GM18498 (cell line): ENCODE results near the gene TNP2.

Experiments used
- ATAC-seq: cut with Tn5 transposase; IDR thresholded peaks from one replicate; pipeline ENCODE4 v1.9.1; 2021; ENCODE audit warnings: mild to moderate bottlenecking, moderate library complexity; ENCODE audit not compliant: unreplicated experiment

TNP2 gene

DNA sequence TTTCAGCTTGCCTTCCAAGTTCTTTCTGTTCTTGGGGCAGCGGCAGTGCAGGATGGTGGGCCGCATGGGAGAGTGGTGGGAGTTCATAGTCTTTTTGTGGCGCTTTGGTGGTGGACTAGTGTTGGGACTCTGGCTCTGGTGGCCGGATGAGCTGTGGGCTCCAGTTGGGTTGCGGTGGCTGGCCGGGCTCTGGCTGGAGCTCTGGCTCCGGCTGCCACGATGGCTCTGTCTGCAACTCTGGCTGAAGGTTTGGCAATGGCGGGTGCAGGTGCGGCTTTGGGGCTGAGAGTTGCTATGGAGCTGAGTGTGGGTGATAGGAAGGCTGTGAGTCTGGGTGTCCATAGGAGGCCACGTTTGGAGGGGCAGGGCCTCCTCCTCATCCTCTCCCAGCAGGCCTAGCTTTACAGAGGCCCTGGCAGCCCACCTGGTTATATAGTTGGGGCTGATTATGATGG, at the start of gene TNP2:
TSS of gene TNP2 (minus strand) at position 405 of the 455 bp plus-strand sequence. CDS start at position 342, 63 bp downstream.
- ATAC-seq = no peak

DNA sequence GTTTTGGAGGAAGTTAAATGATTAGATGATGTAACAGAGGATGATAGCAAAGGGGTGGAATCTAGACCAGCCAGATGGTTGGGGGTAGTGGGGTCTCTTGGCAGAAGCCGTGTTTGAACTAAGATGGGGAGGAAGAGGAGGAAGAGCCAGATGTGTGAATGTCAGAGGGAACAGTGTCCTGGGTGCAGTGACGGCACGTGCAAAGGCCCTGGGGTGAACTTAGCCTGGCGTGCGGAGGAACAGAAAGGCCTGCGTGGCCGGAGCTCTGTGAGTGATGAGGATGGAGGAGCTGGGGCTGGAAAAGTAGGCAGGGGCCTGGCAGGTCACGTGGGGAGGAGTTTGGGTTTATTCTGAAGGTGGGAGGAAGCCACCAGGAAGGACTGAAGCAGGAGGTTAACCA, 49.7 kb upstream of the TNP2 start:
- no peak for ATAC-seq

DNA sequence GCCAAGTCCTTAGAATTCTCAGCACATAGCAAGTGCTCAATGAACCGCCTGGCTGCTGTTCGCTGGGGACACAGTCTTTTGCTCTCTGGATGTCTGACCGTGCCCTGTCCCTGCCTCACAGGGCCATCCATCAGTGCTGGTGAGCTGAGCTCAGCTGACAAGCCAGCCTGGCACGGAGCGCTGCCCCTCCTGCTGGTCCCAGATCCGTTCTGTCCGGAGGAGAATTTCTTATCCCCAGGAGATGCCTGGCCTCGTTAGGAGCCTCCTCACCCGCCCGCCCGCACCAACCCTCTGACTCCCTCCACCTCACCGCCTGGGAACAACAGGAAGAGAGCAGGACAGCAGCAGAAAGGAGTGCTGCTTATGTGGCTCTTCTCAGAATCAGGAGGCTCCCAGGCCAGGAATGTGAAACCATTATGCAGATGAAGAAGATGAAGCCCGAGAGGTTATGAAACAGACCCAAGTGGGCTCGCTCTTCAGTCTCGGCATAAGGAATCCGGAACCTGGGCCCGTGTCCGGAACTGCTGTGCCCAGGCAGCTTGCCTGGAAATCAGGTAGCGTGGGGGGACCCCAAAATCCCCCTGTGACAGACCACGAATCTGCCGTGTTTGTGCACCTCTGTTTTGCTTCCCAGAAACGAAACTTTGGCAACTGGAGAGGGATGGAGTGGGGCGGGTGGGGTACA, 47.3 kb upstream of the TNP2 start:
- ATAC-seq = no peak

GRCh38 chr16:11315510-11315909, 46.4 kb upstream of the TNP2 start:
- no peak for ATAC-seq

DNA sequence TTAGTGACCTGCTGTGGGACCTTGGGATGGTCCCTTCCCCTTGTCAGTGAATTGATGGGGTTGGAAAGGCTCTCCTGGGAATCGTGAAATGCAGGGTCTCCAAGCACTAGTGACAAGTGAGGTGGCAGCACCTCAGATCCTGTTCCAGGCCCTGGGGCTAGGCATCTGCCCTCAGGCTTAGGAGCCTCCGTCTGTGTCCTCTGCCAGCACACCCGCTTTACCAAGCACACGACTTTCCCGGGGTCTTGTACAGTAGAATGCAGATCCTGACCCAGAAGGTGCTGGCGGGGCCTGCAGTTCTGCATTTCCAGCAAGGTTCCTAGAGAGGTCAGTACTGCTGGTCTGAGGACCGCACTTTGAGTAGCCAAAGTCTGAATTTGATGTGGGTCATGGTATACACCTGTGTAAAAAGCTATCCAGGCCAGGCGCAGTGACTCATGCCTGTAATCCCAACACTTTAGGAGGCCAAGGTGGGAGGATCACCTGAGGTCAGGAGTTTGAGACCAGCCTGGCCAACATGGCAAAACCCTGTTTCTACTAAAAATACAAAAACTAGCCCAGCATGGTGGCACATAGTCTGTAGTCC, 45.3 kb upstream of the TNP2 start:
- ATAC-seq = no peak

DNA sequence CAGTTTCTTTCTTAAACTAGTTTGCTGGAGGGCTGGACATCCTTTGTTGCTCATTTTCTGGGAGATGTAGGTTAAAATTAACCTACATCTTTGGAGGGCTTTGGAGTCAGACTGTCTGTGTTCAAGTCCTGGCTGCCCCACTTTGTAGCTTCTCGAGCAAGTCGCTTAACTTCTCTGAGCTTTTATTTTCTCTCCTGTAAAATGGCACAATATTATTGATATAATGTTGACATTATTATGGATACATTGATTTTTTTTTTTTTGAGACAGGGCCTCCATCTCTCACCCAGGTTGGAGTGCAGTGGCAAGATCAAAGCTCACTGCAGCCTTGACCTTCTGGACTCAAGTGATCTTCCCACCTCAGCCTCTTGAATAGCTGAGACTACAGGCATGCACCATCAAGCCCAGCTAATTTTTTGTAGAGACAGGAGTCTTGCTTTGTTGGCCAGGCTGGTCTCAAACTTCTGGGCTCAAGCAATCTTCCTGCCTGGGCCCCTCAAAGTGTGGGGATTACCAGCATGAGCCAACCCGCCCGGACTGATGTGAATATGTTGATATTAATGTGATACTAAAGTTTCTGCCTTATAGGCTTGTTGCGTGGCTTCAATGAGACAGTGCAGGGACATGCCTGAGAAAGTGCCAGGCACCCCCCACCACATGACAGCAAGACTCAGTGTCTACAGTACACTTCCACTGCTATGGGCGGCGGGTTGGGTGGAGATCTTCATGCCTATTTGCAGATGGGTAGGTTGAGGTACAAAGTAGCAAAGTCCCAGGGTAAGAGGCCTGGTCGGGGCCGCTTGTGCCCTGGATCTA, 44.6 kb upstream of the TNP2 start:
- ATAC-seq = no peak

DNA sequence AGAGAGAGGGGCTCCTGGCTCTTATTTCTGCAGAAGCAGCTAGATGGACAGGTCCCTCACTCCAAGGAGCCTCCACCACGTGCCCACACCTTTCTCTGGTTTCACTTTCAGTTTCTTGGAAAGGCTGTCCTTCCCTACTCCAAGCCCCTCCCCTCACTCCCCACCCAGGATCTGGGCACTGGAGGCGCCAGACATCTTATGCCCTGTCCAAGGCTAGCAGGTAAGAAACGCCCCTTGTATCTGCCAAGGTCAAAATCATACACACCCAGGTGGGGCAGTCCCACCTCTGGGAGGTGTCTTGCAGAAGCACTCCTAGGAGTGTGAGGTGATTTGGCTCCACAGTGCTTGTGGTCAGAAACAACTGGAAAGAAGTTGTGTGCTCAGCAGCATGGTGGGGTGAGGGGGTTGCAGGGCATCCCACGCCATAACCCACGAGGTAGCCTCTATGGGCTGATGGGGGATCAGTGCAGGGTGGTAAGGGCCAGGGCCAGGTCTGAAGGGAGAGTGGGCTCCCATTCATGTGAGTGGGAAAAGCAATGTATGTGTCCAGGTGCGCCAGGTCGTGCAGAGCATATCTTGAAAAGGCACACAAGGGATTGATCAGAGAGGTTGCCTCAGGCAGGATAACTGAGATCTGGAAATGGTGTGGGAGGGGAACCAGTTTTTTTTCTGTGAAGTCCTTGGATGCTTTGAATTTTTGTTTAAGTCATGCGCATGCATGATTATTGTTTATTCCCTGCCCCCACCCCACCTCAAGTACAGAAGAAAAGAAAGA, 43.8 kb upstream of the TNP2 start:
- no peak for ATAC-seq

- ATAC-seq = no peak
Observed at GRCh38 chr16:11310997-11311561, 42.0 kb upstream of the TNP2 start.

DNA sequence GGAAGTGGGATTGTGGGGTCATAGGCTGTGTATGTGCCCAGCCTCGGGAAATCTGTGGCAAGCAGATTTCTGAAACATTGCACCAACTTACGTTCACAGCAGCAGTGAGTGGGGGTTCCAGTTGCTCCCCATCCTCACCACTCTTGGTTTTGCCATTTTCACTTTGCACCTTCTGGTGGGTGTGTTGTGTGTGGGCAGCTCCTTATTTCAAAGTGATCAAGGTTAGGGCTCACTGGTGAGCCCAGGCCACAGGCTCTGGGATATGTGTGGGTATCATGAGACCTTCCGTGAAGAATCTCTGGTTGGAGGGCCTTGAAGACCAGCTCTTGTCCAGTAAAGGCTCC, 41.5 kb upstream of the TNP2 start:
- no peak for ATAC-seq

GRCh38 chr16:11309895-11310633, 40.9 kb upstream of the TNP2 start:
- ATAC-seq = peak; percentile 48

- peak; percentile 26 for ATAC-seq
Observed at GRCh38 chr16:11308493-11309283, 39.6 kb upstream of the TNP2 start.

DNA sequence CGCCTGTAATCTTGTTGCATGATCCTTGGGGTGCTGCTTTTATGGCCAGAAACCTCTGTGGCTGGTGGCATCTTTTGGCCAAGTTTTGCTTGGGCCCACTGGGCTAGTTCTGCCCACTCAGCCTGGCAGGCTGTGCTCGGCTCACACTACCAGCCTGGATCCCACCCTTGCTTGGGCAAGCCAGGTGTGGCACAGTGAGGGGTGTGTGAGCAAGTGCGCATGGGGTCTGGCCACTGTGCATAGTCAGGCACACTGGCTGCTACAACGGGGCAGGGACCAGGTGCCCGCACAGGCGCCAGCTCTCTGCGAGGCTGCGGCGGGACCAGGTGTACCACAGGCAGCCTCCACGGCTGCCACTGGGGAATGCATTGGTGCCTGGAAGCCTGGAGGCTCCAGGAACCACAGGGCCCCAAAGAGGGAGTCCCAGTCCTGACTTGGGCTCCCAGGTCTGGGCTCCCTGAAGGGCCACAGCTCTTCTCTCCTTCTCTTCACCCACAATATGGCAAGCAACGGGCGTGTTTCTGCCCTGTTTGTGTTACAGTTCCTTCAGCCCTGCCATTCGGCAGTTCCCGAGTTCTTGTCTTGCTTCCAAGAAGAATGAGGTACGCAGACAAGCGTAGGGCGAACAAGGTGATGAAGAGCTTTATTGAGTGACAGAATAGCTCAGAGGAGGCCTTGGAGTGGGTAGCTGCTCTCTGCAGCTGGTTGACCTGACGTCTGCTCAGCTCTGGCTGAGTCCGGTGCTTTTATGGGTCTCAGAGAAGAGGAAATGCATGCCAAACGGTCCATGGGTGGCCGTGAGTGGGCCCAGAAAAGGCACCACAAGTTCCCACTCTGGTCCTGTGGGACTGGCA, 38.7 kb upstream of the TNP2 start:
- ATAC-seq = no peak

- ATAC-seq = no peak
Observed at GRCh38 chr16:11306997-11307638, 38.0 kb upstream of the TNP2 start.

DNA sequence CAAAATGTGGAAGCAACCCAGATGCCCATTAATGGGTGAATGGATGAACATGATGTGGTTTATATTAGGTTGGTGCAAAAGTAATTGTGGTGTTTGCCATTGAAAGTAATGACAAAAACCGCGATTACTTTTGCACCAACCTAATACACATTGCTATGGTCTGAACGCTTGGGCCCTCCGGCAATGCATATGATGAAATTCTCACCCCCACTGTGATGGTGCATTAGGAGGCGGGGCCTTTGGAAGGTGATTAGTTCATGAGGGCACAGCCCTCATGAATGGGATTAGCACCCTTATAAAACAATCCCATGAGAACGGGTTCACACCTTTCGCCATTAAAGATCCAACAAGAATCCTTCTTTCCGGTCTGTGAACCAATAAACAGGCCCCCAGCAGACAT, 37.3 kb upstream of the TNP2 start:
- no peak for ATAC-seq

DNA sequence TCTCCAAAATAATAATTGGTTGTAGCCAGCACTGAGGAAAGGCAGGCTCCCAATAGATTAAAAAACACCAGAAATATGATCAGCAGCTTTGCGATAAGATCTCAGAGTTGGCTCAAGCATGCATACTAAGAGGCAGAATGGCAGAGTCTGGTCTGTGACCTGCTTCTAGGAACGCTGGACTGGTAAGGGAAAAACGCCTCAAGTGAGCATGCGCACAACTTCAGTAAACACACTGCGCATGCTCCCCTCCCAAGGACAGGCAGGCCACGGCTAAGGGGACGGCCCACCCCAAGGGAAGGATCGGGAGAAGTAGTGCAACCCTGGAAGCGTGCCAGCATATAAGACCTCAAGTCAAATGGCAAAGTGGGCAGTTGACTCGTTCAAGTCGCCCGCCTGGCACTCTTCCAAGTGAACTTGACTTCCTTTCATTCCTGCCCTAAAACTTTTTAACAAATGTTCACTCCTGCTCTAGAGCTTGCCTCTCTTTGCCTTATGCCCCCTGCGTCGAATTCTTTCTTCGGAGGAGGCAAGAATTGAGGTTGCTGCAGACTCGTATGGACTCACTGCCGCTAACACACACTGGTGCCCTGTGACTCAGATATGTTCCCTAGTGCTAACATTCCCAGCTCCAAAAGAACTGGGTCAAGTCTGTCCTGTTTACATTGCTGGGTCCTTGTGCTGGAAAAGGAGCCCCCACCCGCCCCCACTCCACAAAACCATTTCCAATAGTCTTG, 34.4 kb upstream of the TNP2 start:
- no peak for ATAC-seq

DNA sequence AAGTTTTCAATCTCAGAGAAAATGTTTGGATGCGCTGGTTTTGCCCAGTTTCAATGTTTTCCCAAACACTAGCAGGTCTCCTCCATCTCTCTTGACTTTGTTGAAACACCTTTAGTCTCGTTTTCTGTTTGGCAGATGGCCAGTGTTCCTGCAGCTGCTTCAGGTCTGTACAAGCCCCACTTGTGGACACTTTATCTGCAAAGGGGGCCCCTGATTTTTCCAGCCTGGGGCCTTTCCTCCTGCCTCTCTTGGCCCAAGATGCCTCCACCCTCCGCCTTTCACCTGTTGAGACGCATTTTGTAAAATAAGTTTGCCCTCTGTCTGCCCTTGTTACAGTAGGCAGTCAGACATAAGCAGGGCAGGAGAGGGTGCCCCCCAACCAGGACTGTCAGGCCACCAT, 33.9 kb upstream of the TNP2 start:
- no peak for ATAC-seq
